Ascending aorta (tissue), 2 donors: ENCODE measurements around the gene CDK19. TPM values are rescaled to one million over a fixed set of nuclear protein-coding genes. Genes with fewer than 3 reads are reported as not detected.

Experiments used
- DNase-seq, 2 donors: peaks; one replicate each; pipeline ENCODE4 v3.0.0-alpha.2; 2019; ENCODE audit warnings: low spot score in 2 of 2
- H3K27ac ChIP-seq, 2 donors: fragments of 200-600 bp; sonication (generic); one replicate each; pipeline ENCODE4 v1.5.1; 2016 to 2017; ENCODE audit warnings: mild to moderate bottlenecking in 1 of 2
- H3K27me3 ChIP-seq: fragments of 200-600 bp; sonication (generic); one replicate; pipeline ENCODE4 v1.5.1; 2017
- H3K36me3 ChIP-seq, 2 donors: fragments of 200-600 bp; sonication (generic); one replicate each; pipeline ENCODE4 v1.5.1; 2016
- H3K4me1 ChIP-seq, 2 donors: fragments of 200-600 bp; sonication (generic); one replicate each; pipeline ENCODE4 v1.5.1; 2016 to 2017; ENCODE audit warnings: mild to moderate bottlenecking in 1 of 2
- H3K4me3 ChIP-seq, 2 donors: fragments of 200-600 bp; sonication (generic); one replicate each; pipeline ENCODE4 v1.5.1; 2016 to 2017; ENCODE audit warnings: mild to moderate bottlenecking in 1 of 2
- H3K9me3 ChIP-seq, 2 donors: fragments of 200-600 bp; sonication (generic); one replicate each; pipeline ENCODE4 v1.5.1; 2016
- intact Hi-C: fragments of 100-400 bp; cut with DNase I; formaldehyde crosslinking; loops from one replicate; pipeline ENCODE4 v1.15.1; 2023
- total RNA-seq: library from RNA; depleted of rRNA; stranded (reverse); fragments of >200 nt; gene quantifications from one replicate; pipeline ENCODE4 v1.1.0, GENCODE V29; 2016
- TF ChIP-seq, protein P1 (sequence below), 3 experiments: fragments of 200-600 bp in 2 of 3; fragments of 450-650 bp in 1 of 3; sonication (generic) in 2 of 3; IDR thresholded peaks; one replicate each; pipeline ENCODE4 v1.5.1; 2016 to 2019; ENCODE audit warnings: antibody characterized with exemption in 3 of 3, mild to moderate bottlenecking in 1 of 3, moderate library complexity in 1 of 3

CDK19 gene
- total RNA-seq, 1 donor from 2014 or later, result 5.2 TPM

DNA sequence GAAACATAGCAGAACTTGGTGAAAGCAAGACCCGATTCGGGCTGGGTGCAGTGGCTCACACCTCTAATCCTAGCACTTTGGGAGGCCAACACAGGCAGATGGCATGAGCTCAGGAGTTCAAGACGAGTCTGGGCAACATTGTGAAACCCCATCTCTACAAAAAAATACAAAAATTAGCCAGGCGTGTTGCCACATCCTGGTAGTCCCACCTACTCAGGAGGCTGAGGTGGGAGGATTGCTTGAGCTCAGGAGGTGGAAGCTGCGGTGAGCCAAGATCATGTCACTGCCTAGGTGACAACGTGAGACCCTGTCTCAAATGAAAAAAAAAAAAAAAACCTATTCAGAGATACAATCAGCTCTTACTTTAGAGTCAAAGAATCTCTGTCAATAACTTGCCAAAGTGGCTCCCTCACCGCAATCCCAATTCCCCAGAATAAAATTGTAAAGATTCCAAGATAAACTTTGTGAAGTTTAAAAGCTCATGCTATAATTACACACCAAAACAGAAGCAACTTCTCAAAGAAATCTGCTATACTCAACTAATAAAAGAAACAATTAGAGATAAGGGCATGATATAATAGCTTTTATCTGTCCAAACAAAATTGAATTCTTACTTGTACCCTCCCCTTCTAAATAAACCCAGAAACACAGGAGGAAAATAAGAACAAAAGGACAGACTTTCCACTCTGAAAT lies 33.6 kb downstream of the CDK19 start:
- no peak for DNase-seq
- Histone ChIP-seq H3K27me3 (no peaks in the 10 kb centered on the region), H3K9me3 (no peaks in the 10 kb centered on the region), H3K36me3 (no peaks in the 10 kb centered on the region), H3K4me1 (peaks cover 0 to 3% of the 10 kb centered on the region in 2 donors), H3K27ac (no peak overlapping the region), H3K4me3 (no peak overlapping the region)
- TF ChIP-seq, protein P1, sequence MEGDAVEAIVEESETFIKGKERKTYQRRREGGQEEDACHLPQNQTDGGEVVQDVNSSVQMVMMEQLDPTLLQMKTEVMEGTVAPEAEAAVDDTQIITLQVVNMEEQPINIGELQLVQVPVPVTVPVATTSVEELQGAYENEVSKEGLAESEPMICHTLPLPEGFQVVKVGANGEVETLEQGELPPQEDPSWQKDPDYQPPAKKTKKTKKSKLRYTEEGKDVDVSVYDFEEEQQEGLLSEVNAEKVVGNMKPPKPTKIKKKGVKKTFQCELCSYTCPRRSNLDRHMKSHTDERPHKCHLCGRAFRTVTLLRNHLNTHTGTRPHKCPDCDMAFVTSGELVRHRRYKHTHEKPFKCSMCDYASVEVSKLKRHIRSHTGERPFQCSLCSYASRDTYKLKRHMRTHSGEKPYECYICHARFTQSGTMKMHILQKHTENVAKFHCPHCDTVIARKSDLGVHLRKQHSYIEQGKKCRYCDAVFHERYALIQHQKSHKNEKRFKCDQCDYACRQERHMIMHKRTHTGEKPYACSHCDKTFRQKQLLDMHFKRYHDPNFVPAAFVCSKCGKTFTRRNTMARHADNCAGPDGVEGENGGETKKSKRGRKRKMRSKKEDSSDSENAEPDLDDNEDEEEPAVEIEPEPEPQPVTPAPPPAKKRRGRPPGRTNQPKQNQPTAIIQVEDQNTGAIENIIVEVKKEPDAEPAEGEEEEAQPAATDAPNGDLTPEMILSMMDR (IDR thresholded peaks at IDR 0.05), result no peak
- intact Hi-C loops, result no loop called here

DNA sequence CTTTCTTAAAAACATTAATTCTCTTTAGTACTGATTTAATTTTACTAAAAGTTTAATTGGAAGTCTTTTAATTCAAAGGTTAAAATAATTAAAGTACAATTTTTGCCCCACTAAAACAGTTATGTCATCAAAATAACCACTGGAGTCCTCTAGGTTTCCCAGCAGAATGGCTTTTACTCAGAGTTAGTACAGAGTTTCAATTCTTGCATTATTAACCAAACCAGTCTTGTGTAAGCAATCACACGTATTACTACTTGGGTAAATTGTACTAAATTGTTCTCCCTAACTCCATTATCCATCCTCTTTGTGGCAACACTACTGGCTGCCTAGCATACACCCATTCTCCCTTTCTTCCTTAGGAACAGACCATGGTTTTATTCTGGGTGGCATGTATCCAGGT lies 36.9 kb downstream of the CDK19 start:
- no peaks in the 10 kb centered on the region for H3K9me3 ChIP-seq
- H3K27me3 ChIP-seq, result no peaks in the 10 kb centered on the region
- no peak overlapping the region for H3K27ac ChIP-seq
- intact Hi-C loops, result no loop called here
- no peak for DNase-seq
- H3K36me3 ChIP-seq, result no peaks in the 10 kb centered on the region
- TF ChIP-seq, protein P1 (IDR thresholded peaks at IDR 0.05), result no peak
- H3K4me1 ChIP-seq, result peaks cover 0 to 3% of the 10 kb centered on the region in 2 donors
- no peak overlapping the region for H3K4me3 ChIP-seq

DNA sequence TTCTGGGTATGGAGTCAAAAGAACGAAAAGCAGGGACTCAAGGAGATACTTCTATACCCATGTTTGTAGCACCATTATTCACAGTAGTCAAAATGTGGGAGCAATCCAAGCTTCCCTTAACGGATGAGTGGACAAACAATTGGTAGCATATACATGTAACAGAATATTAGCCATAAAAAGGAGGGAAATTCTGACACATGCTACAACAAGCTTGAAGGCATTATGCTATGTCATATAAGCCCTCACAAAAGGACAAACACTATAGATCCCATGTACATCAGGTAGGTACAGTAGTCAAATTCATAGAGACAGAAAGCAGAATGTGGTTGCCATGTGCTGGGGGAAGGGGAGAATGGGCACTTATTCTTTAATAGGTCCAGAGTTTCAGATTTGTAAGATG lies 37.6 kb downstream of the CDK19 start:
- no peaks in the 10 kb centered on the region for H3K9me3 ChIP-seq
- no peak overlapping the region for H3K27ac ChIP-seq
- TF ChIP-seq, protein P1 (IDR thresholded peaks at IDR 0.05), result no peak
- H3K4me3 ChIP-seq, result no peak overlapping the region
- peaks cover 0 to 3% of the 10 kb centered on the region in 2 donors for H3K4me1 ChIP-seq
- intact Hi-C loops, result no loop called here
- no peaks in the 10 kb centered on the region for H3K27me3 ChIP-seq
- DNase-seq, result no peak
- H3K36me3 ChIP-seq, result no peaks in the 10 kb centered on the region

DNA sequence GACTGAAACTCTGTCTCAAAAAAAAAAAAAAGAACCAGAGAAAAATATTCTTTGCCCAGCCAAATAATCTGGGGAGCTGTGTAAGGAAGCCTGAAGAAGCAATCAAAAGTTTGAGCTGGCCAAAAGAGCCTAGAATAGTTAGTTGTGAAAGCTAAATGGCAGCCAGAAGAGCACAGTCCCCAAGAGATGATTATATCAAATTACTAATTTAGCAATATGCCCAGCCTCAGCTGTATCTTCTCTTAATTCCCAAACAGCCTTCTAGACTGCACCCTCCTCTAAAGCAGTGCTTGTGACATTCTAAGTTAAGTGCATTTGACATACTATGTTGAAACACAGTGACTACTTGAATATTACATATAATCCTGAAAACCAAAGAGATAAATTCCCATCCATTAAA lies 38.9 kb downstream of the CDK19 start:
- H3K4me1 ChIP-seq, result peaks cover 0 to 3% of the 10 kb centered on the region in 2 donors
- H3K36me3 ChIP-seq, result no peaks in the 10 kb centered on the region
- TF ChIP-seq, protein P1 (IDR thresholded peaks at IDR 0.05), result no peak
- H3K27me3 ChIP-seq, result no peaks in the 10 kb centered on the region
- intact Hi-C loops, result no loop called here
- no peak overlapping the region for H3K4me3 ChIP-seq
- no peak for DNase-seq
- H3K27ac ChIP-seq, result no peak overlapping the region
- H3K9me3 ChIP-seq, result no peaks in the 10 kb centered on the region

DNA sequence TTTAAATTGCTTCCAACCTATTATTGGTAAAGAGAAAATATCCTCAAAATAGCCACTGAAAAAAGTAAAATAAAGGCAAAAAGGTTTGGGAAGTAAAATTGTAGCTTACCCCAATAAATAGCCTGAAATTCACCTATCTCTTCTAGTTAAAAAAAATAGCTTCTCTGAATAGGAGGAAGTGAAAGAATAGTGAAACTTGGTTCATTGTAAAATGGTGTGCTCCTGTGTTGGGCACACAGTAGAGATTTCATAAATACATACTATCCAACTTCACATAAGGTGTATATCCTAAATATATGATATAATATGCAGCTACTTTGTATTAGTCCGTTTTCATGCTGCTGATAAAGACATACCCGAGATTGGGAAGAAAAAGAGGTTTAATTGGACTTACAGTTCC lies 45.3 kb downstream of the CDK19 start:
- TF ChIP-seq, protein P1 (IDR thresholded peaks at IDR 0.05), result no peak
- DNase-seq, result no peak
- no peak overlapping the region for H3K27ac ChIP-seq
- intact Hi-C loops, result no loop called here
- no peaks in the 10 kb centered on the region for H3K4me1 ChIP-seq
- H3K36me3 ChIP-seq, result peaks cover 0 to 5% of the 10 kb centered on the region in 2 donors
- no peaks in the 10 kb centered on the region for H3K27me3 ChIP-seq
- H3K9me3 ChIP-seq, result no peaks in the 10 kb centered on the region
- no peak overlapping the region for H3K4me3 ChIP-seq
